Retina (tissue), 1 donor: ENCODE results near the gene CRNKL1.
A peak's percentile ranks its signal among the peaks of the same experiment; 100 is the strongest.

Source experiments
- DNase-seq: peaks from one replicate; pipeline ENCODE4 v3.0.0-alpha.2; 2016

Gene CRNKL1

DNA sequence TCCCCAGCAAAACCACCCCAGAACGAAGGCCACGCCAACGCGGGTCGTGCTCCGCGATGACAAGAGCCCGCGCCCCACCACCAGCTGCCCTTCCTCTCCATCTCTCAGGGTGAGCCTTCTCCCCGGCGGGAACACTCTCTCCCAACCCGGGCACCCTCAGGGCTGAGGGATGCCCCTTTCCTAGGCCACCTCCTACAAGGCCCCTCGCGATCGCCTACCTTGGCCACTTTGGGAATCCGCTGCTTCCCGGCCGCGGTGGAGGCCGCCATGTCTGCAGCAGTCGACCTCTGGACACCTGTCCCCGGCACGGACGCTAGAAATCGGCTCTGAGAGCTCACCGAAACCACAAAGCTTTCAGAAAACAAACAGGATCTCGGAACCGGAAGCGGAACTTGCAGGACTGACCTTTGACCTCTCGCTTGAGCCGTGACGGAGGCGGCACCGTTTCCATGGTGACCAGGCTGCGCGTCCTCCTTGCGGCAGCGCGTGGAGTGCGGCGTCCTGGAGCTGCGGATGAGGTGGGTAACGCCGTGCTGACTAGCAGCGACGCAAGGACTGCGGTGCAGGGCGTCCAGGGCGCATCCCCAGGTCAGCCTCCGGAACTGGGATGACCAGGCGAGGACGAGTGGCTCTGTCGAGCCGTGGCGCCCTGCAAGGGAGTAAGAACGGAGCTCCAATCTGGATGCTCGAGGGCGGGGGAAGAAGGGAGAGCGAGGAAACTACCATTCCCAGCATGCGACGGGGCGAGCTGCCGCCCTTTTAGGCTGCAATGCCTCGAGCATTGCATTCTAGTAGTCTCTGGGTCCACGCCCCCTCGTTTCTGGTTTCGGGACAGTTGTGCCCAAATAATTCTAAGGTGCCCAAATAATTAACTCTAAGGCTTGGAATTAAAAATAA lies at the start of gene CRNKL1, which contains the start of gene CFAP61:
Gene CRNKL1 (minus strand): TSS at position 393 of the 897 bp plus-strand sequence. CDS start 124 bp downstream, at position 269.
Gene CFAP61 (plus strand): TSS at position 459 of the 897 bp plus-strand sequence. CDS start 4,122 bp downstream, outside the sequence.
- peak; percentile 99 for DNase-seq

- DNase-seq, result no peak
Measured at GRCh38 chr20:20100881-20101280, 48.6 kb upstream of the CRNKL1 start.

GRCh38 chr20:20096421-20096820 lies 44.2 kb upstream of the CRNKL1 start:
- DNase-seq, result no peak

DNA sequence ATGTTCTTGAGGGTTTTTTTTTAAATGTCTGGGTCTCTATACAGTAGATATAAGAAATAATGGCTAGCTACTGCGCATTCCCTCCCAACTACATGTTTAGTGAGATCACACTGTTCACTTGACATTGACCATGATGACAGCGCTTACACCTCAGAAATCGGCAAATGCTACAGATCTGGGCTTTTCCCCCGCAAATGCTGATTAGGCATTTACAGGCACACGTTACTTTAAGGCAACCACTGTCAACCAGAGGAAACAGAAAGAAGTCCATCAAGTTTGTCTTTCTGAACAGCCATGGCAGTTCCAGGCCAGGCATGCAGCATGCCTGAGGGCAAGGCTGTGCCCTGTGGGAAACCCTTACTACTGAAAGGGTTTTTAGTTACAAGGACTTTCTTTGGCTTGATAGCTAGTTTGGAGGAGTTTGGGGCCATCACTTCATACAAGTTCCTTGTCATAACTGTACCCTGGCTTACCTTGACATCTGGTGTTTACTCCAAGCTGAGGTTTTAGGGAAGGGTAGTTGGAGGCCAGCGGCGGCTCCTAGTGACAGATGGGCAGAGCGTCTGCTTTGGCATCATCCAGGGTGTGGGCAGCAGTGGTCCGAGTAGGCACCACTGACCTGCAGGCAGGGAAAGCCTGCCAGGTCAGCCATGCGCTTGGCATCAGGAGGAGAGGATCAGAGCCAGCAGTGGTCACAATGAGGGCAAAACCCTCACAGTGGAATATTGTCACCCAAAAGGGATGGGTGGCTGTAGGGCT lies 43.0 kb upstream of the CRNKL1 start:
- DNase-seq, result no peak

DNA sequence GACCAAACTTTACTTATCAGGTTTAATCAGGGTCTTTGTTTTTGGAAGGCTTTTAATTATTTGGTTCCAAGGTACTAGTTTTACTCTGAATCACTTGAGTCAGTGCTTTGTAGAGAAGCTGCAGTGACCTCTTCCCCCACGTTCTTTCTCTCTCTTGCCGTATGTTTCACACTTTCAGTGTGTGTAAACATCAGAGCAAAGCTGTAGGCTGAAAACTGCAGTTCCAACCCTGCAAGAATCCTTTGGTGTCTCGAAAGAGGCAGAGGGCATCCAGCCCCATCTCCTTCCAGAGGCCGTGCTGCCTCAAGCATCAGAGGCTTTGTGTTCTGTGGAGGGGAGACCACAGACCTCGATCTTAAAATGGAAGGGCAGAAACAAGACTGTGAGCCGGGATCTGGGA lies 42.1 kb upstream of the CRNKL1 start:
- no peak for DNase-seq

- DNase-seq, result no peak
Measured at GRCh38 chr20:20092827-20093226, 40.6 kb upstream of the CRNKL1 start.

- DNase-seq, result no peak
Measured at GRCh38 chr20:20089939-20090338, 37.7 kb upstream of the CRNKL1 start.

- no peak for DNase-seq
Measured at GRCh38 chr20:20089018-20089417, 36.8 kb upstream of the CRNKL1 start.

GRCh38 chr20:20085812-20086211 lies 33.5 kb upstream of the CRNKL1 start:
- no peak for DNase-seq

DNA sequence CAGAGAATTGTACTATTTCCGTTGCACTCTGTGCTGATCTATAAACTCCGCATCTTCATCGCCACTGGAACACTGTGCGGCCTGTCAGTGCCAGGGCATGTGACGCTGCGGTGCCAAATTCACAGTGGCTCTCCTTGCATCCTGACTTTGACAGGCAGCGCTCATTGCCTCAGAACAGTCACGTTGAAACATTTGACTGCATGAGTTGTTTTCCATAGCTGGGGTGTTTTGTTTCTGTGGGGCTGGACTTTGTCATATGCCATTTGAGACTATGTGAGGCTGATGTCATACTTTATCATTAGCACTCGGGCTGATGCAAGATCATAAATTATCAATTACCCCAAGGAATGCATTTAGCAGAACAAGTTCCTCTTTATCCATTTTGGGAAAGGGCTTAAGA lies 32.8 kb upstream of the CRNKL1 start:
- DNase-seq, result no peak

GRCh38 chr20:20084296-20084752 lies 32.1 kb upstream of the CRNKL1 start:
- DNase-seq, result no peak

GRCh38 chr20:20083807-20084206 lies 31.5 kb upstream of the CRNKL1 start:
- DNase-seq, result peak; percentile 55

- no peak for DNase-seq
Measured at GRCh38 chr20:20079102-20079784, 27.0 kb upstream of the CRNKL1 start.

GRCh38 chr20:20078041-20078440 lies 25.8 kb upstream of the CRNKL1 start:
- DNase-seq, result no peak

DNA sequence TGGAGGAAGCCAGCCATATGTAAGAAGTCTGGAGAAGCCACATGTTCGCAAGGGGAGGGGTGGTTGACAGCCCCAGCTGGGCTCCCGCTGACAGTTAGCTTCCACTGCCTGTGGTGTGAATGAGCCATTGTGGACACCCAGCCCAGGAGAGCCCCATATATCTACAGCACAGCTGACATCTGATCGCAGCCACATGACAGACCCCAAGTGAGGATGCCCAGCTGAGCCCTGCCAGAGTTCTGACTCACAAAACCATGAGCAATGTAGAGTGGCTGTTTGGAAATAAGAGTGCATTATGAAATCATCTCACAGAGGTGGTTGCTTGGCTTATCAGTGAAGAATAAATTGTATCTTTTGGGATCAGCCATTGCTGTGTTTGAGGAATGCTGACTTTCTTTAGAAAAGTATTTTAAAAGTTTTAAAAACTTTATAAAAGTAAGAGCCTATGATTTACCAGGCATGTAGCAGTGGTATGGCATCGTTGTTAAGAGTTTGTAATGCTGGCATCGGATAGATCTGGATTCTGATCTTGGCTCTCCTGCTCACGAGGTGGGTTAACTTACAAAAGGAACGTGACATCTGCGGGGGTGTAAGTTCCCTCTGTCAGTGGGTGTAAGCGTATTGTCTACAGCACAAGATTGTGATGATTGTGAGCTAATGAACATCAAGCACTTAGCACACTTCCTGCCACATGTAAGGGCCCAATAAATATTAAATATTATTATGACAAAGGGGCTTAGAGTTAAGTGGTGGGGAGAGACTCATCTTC lies 24.2 kb upstream of the CRNKL1 start:
- DNase-seq, result no peak

DNA sequence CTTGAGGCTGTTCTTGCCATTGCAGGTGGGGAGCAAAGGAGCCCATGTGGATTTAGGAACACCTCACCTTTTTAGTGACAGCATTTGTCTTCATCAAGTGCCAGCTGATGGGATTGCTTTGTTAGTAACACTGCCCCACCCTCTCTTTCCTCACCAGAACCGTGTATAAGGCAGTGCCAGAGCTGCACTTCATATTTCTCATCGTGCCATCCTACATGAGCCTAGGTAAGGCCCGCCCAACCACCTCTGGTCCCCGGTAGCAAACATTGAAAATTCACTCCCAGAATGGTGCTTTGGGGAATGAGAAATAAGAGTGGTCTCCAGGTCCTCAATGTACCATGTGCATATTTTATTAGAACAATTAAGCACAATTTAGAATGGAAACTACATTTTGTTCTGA lies 22.8 kb upstream of the CRNKL1 start:
- no peak for DNase-seq

DNA sequence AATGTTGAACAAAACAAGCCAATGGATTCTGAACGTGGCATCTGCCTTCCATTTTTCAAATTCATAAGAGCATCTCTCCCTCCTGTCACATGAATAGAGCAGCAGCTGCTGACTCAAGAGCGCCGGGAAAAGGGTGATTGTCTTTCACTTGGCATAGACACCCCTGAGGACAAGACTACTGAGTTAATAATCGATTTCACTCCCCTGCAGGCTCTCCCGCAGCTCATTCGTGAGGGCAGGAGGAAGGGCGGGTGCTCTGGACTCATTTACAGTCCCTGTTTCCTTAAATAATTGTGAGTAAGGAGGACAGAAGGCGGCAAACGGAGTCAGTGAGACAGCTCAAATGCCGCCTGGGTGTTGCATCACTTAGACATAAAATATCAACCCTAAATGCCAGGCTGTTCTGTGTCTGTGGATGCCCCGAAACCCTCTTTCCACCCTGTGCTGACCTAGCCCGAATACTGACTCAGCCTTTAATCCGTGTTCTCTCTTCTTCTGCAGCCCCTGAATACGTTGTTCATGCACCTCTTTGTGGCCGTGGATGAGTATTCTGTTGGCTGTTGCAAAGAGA lies 21.6 kb upstream of the CRNKL1 start:
- no peak for DNase-seq

DNA sequence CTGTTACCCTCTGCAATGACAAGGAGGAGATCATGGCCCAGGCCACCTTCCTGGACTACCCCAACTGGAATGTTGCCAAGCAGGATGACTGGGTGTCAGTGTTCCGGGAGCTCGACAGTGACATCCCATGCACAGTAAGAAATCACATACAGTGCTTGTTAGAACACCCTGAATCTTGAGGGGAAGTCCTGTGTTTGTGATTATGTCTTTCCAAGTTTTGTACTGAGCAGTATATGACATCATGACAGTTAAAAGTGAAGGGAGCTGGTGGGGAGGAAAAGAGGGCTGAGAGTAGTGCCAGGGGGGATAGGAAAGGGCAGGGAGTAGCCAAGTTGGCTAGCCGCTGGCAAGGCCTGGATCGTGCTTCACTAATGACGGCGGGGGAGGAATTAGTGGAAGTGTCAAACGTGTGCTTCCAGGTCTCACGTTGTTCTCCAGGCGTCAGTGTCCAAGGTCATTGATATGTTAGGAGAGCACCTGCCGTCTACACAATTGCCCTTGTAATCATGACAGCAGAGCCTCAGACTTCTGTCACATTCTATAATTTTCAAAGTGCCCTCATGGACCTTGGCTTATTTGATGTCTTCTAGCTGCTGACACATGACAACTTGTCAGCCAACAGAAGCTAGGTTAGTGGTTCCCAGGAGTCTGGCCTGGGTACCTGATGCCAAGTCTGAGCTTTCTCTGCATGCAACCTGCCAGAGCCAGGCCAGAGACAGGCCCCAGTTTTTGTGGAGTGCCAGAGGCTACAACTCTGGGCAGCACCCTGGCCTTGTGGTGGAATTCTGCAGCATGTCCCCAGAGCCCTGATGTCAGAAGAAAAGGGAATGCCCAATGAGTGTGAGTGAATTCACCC lies 18.8 kb upstream of the CRNKL1 start:
- DNase-seq, result no peak

GRCh38 chr20:20065361-20065760 lies 13.1 kb upstream of the CRNKL1 start:
- no peak for DNase-seq

- DNase-seq, result no peak
Measured at GRCh38 chr20:20063941-20064702, 11.9 kb upstream of the CRNKL1 start.
